GM18526 (cell line): ENCODE data around the gene TMEM161A.

Experiments
- POLR2A ChIP-seq: IDR thresholded peaks from 3 replicates; pipeline ENCODE4 v1.6.1; 2011; ENCODE audit not compliant: insufficient read length; ENCODE audit errors: extremely low read depth

The TMEM161A gene

GRCh38 chr19:19165396-19165795 lies 27.1 kb upstream of the TMEM161A start:
- no peak for TF ChIP-seq POLR2A

- no peak for TF ChIP-seq POLR2A
These were observed 24.2 kb upstream of the TMEM161A start for GRCh38 chr19:19162495-19162894.

GRCh38 chr19:19160461-19161035 lies 22.3 kb upstream of the TMEM161A start:
- TF ChIP-seq POLR2A: no peak

GRCh38 chr19:19159534-19159933 lies 21.3 kb upstream of the TMEM161A start:
- no peak for TF ChIP-seq POLR2A

GRCh38 chr19:19157808-19158207 lies 19.5 kb upstream of the TMEM161A start:
- TF ChIP-seq POLR2A: no peak

- TF ChIP-seq POLR2A: peak; percentile 30
These were observed 17.4 kb upstream of the TMEM161A start for GRCh38 chr19:19155495-19156219.

GRCh38 chr19:19154768-19155494 lies 16.7 kb upstream of the TMEM161A start:
- no peak for TF ChIP-seq POLR2A

GRCh38 chr19:19152668-19153384 lies 14.5 kb upstream of the TMEM161A start:
- TF ChIP-seq POLR2A: no peak

GRCh38 chr19:19151418-19151817 lies 13.1 kb upstream of the TMEM161A start:
- TF ChIP-seq POLR2A: no peak

- no peak for TF ChIP-seq POLR2A
These were observed 11.2 kb upstream of the TMEM161A start for GRCh38 chr19:19149435-19149834.

- TF ChIP-seq POLR2A: no peak
These were observed 9.1 kb upstream of the TMEM161A start for GRCh38 chr19:19147344-19147743.

GRCh38 chr19:19146865-19147264 lies 8.6 kb upstream of the TMEM161A start:
- TF ChIP-seq POLR2A: no peak

GRCh38 chr19:19145684-19146608 lies 7.7 kb upstream of the TMEM161A start:
- TF ChIP-seq POLR2A: no peak

GRCh38 chr19:19145281-19145680 lies 7.0 kb upstream of the TMEM161A start:
- TF ChIP-seq POLR2A: no peak
